Colonic mucosa (tissue), 4 donors: ENCODE data around the gene PGP. TPM values are rescaled to one million over a fixed set of nuclear protein-coding genes. Genes with fewer than 3 reads are reported as not detected.

ENCODE experiments used
- DNase-seq: peaks from one replicate; pipeline ENCODE4 v3.0.0-alpha.2; 2020
- H3K27ac ChIP-seq: fragments of 200-600 bp; one replicate; pipeline ENCODE4 v1.8.0; 2021
- H3K27me3 ChIP-seq: fragments of 200-600 bp; one replicate; pipeline ENCODE4 v1.8.0; 2021
- H3K36me3 ChIP-seq: fragments of 200-600 bp; one replicate; pipeline ENCODE4 v1.8.0; 2021
- H3K4me1 ChIP-seq: fragments of 200-600 bp; one replicate; pipeline ENCODE4 v1.8.0; 2021; ENCODE audit warnings: mild to moderate bottlenecking
- H3K4me3 ChIP-seq: fragments of 200-600 bp; one replicate; pipeline ENCODE4 v1.8.0; 2021
- H3K9ac ChIP-seq, 2 donors: one replicate each; pipeline ENCODE4 v1.7.0; 2013; ENCODE audit warnings: control low read depth in 2 of 2, low read depth in 2 of 2, low read length in 2 of 2
- H3K9me3 ChIP-seq: fragments of 200-600 bp; one replicate; pipeline ENCODE4 v1.8.0; 2021
- CTCF ChIP-seq: fragments of 200-600 bp; IDR thresholded peaks from one replicate; pipeline ENCODE4 v1.8.0; 2022; ENCODE audit warnings: antibody characterized with exemption, mild to moderate bottlenecking
- intact Hi-C: fragments of 100-400 bp; cut with DNase I; formaldehyde crosslinking; loops from one replicate; pipeline ENCODE4 v1.14.1; 2022
- total RNA-seq, 2 donors: library from RNA; stranded (reverse); fragmentation: NEBNext Ultra II Directional in 1 of 2; extraction: Animal tissue kit (Norgen Biotek cat#: 25700) in 1 of 2; gene quantifications; one replicate each; pipeline ENCODE4 v1.2.1, GENCODE V29; 2021
- donor health status: healthy.
- donor health status: DM: no; HTN: no; CAD: no.
- donor health status: DM: no; HTN: no; CAD: no.

PGP gene
- total RNA-seq, 2 donors from 2014 or later: 17.1 to 37.3 TPM

GRCh38 chr16:2194166-2194834 lies 20.3 kb downstream of the PGP start:
- no peak for DNase-seq
- Histone ChIP-seq H3K4me3 (no peak overlapping the region), H3K27me3 (peaks cover 34% of the 10 kb centered on the region), H3K27ac (no peak overlapping the region), H3K36me3 (no peaks in the 10 kb centered on the region), H3K9ac (no peak overlapping the region), H3K9me3 (no peaks in the 10 kb centered on the region), H3K4me1 (no peaks in the 10 kb centered on the region)
- TF ChIP-seq CTCF: no peak
- intact Hi-C loops: no loop called here

- H3K36me3 ChIP-seq: no peaks in the 10 kb centered on the region
- intact Hi-C loops: no loop called here
- no peak overlapping the region for H3K9ac ChIP-seq
- H3K27me3 ChIP-seq: peaks cover 23% of the 10 kb centered on the region
- H3K4me3 ChIP-seq: no peak overlapping the region
- no peaks in the 10 kb centered on the region for H3K4me1 ChIP-seq
- no peak for TF ChIP-seq CTCF
- H3K9me3 ChIP-seq: no peaks in the 10 kb centered on the region
- no peak for DNase-seq
- H3K27ac ChIP-seq: no peak overlapping the region
Measured at GRCh38 chr16:2191446-2191706, 23.3 kb downstream of the PGP start.

GRCh38 chr16:2190659-2191445 lies 23.8 kb downstream of the PGP start:
- no peak overlapping the region for H3K9ac ChIP-seq

GRCh38 chr16:2190002-2190658 lies 24.5 kb downstream of the PGP start:
- no peak for TF ChIP-seq CTCF

More at GRCh38 chr16:2190659-2191445, 23.8 kb downstream of the PGP start:
- H3K36me3 ChIP-seq: no peaks in the 10 kb centered on the region
- no peak for TF ChIP-seq CTCF
- intact Hi-C loops: no loop called here
- no peak overlapping the region for H3K27ac ChIP-seq
- H3K9me3 ChIP-seq: no peaks in the 10 kb centered on the region
- no peaks in the 10 kb centered on the region for H3K4me1 ChIP-seq
- peaks cover 20% of the 10 kb centered on the region for H3K27me3 ChIP-seq
- no peak overlapping the region for H3K4me3 ChIP-seq
- no peak for DNase-seq

GRCh38 chr16:2189252-2189893 lies 25.3 kb downstream of the PGP start:
- H3K27me3 ChIP-seq: peaks cover 5% of the 10 kb centered on the region
- intact Hi-C loops: no loop called here
- no peak overlapping the region for H3K27ac ChIP-seq
- no peaks in the 10 kb centered on the region for H3K9me3 ChIP-seq
- no peaks in the 10 kb centered on the region for H3K36me3 ChIP-seq
- H3K4me3 ChIP-seq: no peak overlapping the region
- no peak for DNase-seq
- no peak for TF ChIP-seq CTCF
- H3K9ac ChIP-seq: no peak overlapping the region
- H3K4me1 ChIP-seq: no peaks in the 10 kb centered on the region

More at GRCh38 chr16:2190002-2190658, 24.5 kb downstream of the PGP start:
- H3K4me3 ChIP-seq: no peak overlapping the region
- no peaks in the 10 kb centered on the region for H3K9me3 ChIP-seq
- DNase-seq: no peak
- intact Hi-C loops: no loop called here
- no peaks in the 10 kb centered on the region for H3K4me1 ChIP-seq
- peaks cover 13% of the 10 kb centered on the region for H3K27me3 ChIP-seq
- no peak overlapping the region for H3K27ac ChIP-seq
- no peak overlapping the region for H3K9ac ChIP-seq
- no peaks in the 10 kb centered on the region for H3K36me3 ChIP-seq
